Inferior parietal cortex (tissue), 1 donor: ENCODE results near the gene THY1.
"Not testable (repeated sequence)": the region's sequence is repeated elsewhere in the genome, so short reads cannot be mapped to it uniquely, and the experiment has no call there.

ENCODE experiments used
- DNase-seq: peaks from one replicate; pipeline ENCODE4 v3.0.0-alpha.2; 2016; ENCODE audit errors: extremely low spot score

THY1 gene

GRCh38 chr11:119418759-119419158 lies 4.2 kb downstream of the THY1 start:
- DNase-seq: no peak

- DNase-seq: peak; percentile 38
Measured at GRCh38 chr11:119417726-119418540, 5.0 kb downstream of the THY1 start.

GRCh38 chr11:119416606-119417580 lies 6.1 kb downstream of the THY1 start:
- DNase-seq: peak; percentile 54

- DNase-seq: no peak
Measured at GRCh38 chr11:119415966-119416365, 7.0 kb downstream of the THY1 start.

- DNase-seq: no peak
Measured at GRCh38 chr11:119415517-119415916, 7.5 kb downstream of the THY1 start.

GRCh38 chr11:119414734-119415133 lies 8.2 kb downstream of the THY1 start:
- no peak for DNase-seq

- no peak for DNase-seq
Measured at GRCh38 chr11:119414321-119414720, 8.7 kb downstream of the THY1 start.

GRCh38 chr11:119412072-119412471 lies 10.9 kb downstream of the THY1 start:
- DNase-seq: no peak

- no peak for DNase-seq
Measured at GRCh38 chr11:119410501-119410900, 12.5 kb downstream of the THY1 start.

GRCh38 chr11:119409731-119410130 lies 13.2 kb downstream of the THY1 start:
- no peak for DNase-seq

- DNase-seq: no peak
Measured at GRCh38 chr11:119406005-119406404, 17.0 kb downstream of the THY1 start.

- DNase-seq: not testable (repeated sequence)
Measured at GRCh38 chr11:119405448-119405847, 17.5 kb downstream of the THY1 start.

- no peak for DNase-seq
Measured at GRCh38 chr11:119404872-119405271, 18.1 kb downstream of the THY1 start.

GRCh38 chr11:119403021-119403420 lies 20.0 kb downstream of the THY1 start:
- no peak for DNase-seq

GRCh38 chr11:119402470-119402869 lies 20.5 kb downstream of the THY1 start:
- no peak for DNase-seq

GRCh38 chr11:119400860-119401259 lies 22.1 kb downstream of the THY1 start:
- DNase-seq: no peak

- DNase-seq: no peak
Measured at GRCh38 chr11:119397740-119398139, 25.2 kb downstream of the THY1 start.

GRCh38 chr11:119396835-119397234 lies 26.1 kb downstream of the THY1 start:
- no peak for DNase-seq

GRCh38 chr11:119391275-119391674 lies 31.7 kb downstream of the THY1 start:
- no peak for DNase-seq

- no peak for DNase-seq
Measured at GRCh38 chr11:119389611-119390254, 33.2 kb downstream of the THY1 start.

GRCh38 chr11:119388103-119388502 lies 34.9 kb downstream of the THY1 start:
- DNase-seq: no peak

GRCh38 chr11:119384332-119384731 lies 38.6 kb downstream of the THY1 start:
- DNase-seq: no peak
